Ectodermal cell (in vitro differentiated cells): Measurements from ENCODE around the gene TTLL7.
"Not testable (repeated sequence)": the region's sequence is repeated elsewhere in the genome, so short reads cannot be mapped to it uniquely, and the experiment has no call there.

Experiments
- H3K27ac ChIP-seq: 2 replicates; pipeline ENCODE4 v1.7.0; 2013; ENCODE audit warnings: mild to moderate bottlenecking, low read depth, low read length; ENCODE audit not compliant: insufficient read depth, poor library complexity, severe bottlenecking
- H3K27me3 ChIP-seq: 2 replicates; pipeline ENCODE4 v1.7.0; 2013; ENCODE audit warnings: mild to moderate bottlenecking, low read length; ENCODE audit not compliant: insufficient read depth, control insufficient read depth, poor library complexity, severe bottlenecking
- H3K36me3 ChIP-seq: one replicate; pipeline ENCODE4 v1.7.0; 2013; ENCODE audit warnings: low read length; ENCODE audit not compliant: control insufficient read depth, insufficient read depth
- H3K4me1 ChIP-seq: one replicate; pipeline ENCODE4 v1.7.0; 2013; ENCODE audit warnings: low read length; ENCODE audit not compliant: control insufficient read depth, insufficient read depth
- H3K4me3 ChIP-seq: 2 replicates; pipeline ENCODE4 v1.7.0; 2013; ENCODE audit warnings: low read depth, low read length, control low read depth; ENCODE audit not compliant: insufficient read depth
- H3K9me3 ChIP-seq: 2 replicates; pipeline ENCODE4 v1.7.0; 2013; ENCODE audit warnings: mild to moderate bottlenecking, low read length, moderate library complexity; ENCODE audit not compliant: control insufficient read depth
- WGBS, 2 experiments: methylation state at CpG; one replicate each; pipeline ENCODE4 v1.1.7; 2013; ENCODE audit warnings: missing lambda C conversion rate in 2 of 2; 5-methylcytosine and 5-hydroxymethylcytosine counted together

TTLL7 gene

DNA sequence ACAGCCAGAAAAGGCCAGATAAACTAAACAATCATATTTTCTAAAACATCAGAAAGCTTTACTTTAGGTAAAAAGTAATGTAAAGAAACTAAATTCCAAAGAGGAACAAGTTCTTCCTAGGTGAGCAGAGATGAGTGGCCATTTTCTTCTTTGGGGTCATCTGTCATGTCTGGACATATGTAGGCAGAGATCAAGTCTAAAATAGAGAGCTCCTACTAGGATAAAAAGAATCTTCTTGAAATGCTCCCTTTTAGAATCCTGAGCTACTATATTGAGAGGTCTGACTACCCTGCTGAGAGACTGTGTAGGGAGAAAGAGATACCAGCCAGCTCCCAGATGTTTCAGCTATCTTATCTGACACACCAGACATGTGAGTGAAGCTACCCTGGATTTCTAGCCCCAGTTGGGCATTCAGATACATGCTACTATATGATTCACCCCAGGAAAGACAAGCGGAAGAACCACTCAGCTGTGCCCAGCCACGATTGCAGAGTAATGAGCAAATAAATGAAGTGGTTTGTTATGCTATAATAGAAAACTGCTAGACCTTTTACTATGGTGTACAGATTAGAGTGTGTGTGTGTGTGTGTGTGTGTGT is 80.1 kb downstream of the TTLL7 start:
- Histone ChIP-seq H3K36me3 (peaks cover 4% of the 10 kb centered on the region), H3K27me3 (no peaks in the 10 kb centered on the region)
- WGBS, 2 experiments = 48 to 50% methylated on average over 2 of the region's 2 CpGs

DNA sequence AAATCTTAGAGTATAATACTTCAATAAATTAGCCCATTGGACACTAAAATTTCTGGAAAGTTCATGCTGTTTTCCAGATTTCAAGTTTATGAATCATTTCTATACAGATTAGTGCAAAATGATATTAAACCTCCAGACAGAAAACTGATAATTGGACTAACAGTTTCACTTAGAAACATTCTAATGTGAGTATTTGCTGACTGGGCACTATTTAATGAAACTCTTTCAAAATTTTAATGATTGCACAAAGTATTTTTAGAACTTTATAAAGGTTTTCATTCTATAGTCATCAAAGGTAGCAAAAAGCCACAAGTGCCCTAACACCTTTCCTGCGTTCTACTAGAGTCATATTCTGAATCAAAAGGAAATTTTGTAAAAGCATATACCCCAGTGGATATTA is 81.0 kb downstream of the TTLL7 start:
- WGBS, 2 experiments = 100% methylated on average over 1 of the region's 1 CpG
- no peaks in the 10 kb centered on the region for H3K4me1 ChIP-seq
- H3K4me3 ChIP-seq = no peak overlapping the region
- peaks cover 4% of the 10 kb centered on the region for H3K36me3 ChIP-seq
- no peaks in the 10 kb centered on the region for H3K9me3 ChIP-seq
- H3K27ac ChIP-seq = no peak overlapping the region
- H3K27me3 ChIP-seq = no peaks in the 10 kb centered on the region

More for the DNA sequence above, 80.1 kb downstream of the TTLL7 start:
- Histone ChIP-seq H3K4me1 (no peaks in the 10 kb centered on the region), H3K27ac (no peak overlapping the region), H3K4me3 (no peak overlapping the region), H3K9me3 (no peaks in the 10 kb centered on the region)

DNA sequence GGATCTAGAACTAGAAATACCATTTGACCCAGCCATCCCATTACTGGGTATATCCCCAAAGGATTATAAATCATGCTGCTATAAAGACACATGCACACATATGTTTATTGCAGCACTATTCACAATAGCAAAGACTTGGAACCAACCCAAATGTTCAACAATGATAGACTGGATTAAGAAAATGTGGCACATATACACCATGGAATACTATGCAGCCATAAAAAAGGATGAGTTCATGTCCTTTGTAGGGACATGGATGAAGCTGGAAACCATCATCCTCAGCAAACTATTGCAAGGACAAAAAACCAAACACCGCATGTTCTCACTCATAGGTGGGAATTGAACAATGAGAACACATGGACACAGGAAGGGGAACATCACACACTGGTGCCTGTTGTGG is 82.8 kb downstream of the TTLL7 start:
- H3K27ac ChIP-seq, H3K27me3 ChIP-seq, H3K36me3 ChIP-seq, H3K4me3 ChIP-seq, H3K9me3 ChIP-seq, H3K4me1 ChIP-seq: not testable (repeated sequence)
- 80% methylated on average over 1 of the region's 1 CpG; no CpG with 5 or more reads in 1 of the 2 experiments for WGBS, 2 experiments

DNA sequence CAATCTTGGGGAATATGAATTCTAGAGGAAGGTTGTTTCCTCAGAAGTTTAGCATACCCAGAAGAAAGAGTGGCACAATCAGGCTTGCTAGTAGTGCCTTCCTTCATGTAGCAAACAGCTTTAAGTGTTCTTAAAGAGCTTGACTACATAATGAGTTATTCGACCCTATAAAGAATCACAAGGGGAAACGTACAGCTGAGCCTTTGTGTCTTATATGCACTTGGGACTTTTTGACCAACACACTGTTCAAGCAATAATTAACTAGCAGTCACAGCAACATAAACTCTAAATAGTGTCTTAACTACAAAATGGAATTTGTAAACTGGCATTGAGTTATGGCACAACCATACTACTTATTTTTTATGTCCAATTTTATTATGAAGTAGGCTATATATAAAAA is 86.1 kb downstream of the TTLL7 start:
- Histone ChIP-seq H3K27me3 (no peaks in the 10 kb centered on the region), H3K4me3 (no peak overlapping the region), H3K9me3 (no peaks in the 10 kb centered on the region), H3K4me1 (no peaks in the 10 kb centered on the region), H3K27ac (no peak overlapping the region), H3K36me3 (peaks cover 4% of the 10 kb centered on the region)
- 86 to 90% methylated on average over 2 of the region's 2 CpGs for WGBS, 2 experiments

DNA sequence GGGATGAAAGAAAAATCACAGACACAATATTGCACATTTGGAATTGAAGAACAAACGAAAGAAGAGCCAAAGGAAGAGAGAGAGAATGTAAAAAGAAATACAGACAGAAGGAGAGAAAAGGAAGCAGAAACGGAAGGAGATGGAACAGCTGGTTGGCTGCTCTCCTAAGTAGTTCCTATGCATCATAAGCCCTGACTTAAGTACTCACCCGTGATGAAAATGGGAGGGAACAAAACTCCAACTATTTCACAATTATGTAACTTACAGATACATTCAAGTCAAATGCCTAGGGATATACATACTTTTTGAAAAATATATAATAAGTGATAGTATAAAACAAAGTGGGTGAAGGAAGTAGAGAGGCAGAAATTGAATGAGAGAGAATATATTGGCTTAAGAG is 88.5 kb downstream of the TTLL7 start:
- H3K9me3 ChIP-seq = no peaks in the 10 kb centered on the region
- no peak overlapping the region for H3K4me3 ChIP-seq
- no peaks in the 10 kb centered on the region for H3K36me3 ChIP-seq
- no peaks in the 10 kb centered on the region for H3K27me3 ChIP-seq
- no peaks in the 10 kb centered on the region for H3K4me1 ChIP-seq
- no peak overlapping the region for H3K27ac ChIP-seq
- 86 to 90% methylated on average over 3 of the region's 3 CpGs for WGBS, 2 experiments

DNA sequence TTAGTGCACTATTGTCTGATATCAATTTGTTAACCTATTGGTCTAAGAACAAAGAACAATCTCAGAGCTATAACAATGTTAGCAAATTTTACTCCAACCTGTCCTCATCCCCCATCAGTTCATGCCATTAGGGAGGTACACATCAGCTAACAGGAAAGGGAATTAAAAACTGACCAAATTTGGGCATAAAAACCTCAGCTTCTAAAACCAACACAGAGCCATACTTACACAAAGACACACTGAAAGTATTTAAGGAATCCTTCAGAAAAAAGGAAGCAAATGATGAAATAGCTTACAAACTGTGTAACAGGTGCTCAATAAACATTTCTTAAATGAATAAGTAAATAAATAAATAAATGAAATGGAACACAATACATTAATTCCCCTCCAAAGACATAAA is 89.2 kb downstream of the TTLL7 start:
- Histone ChIP-seq H3K4me1 (no peaks in the 10 kb centered on the region), H3K27me3 (no peaks in the 10 kb centered on the region), H3K9me3 (no peaks in the 10 kb centered on the region), H3K4me3 (no peak overlapping the region), H3K36me3 (no peaks in the 10 kb centered on the region), H3K27ac (no peak overlapping the region)

DNA sequence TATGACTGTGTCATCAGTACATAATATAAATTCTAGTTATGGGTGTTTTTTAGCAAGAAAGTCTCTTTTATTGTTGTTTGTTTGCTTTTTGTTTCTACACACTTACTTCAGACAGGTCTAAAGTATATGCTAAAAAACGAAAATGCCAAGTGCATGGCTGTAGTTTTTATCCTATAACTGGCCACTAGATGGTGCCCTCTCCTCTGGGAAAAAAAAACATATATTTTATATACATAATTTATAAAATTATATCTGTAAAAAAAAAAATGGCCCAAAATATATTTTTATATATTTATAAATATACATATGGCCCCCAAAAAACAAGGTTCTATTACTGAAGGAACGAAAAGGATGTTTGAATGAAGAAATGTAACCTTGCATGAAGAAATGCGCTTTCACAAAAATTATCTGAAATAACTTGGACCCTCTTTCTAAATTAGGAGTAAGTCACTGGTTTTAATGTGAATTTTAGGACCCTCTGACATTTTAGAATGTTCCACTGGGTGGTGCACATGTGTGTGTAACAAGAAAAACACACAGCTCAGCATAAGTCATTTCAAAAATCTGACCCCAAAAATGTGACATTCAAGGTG is 93.5 kb downstream of the TTLL7 start:
- Histone ChIP-seq H3K27me3 (no peaks in the 10 kb centered on the region), H3K27ac (no peak overlapping the region), H3K4me1 (no peaks in the 10 kb centered on the region), H3K36me3 (no peaks in the 10 kb centered on the region), H3K4me3 (no peak overlapping the region), H3K9me3 (no peaks in the 10 kb centered on the region)
- WGBS, 2 experiments = 62 to 100% methylated on average over 1 to 2 of the region's 3 CpGs

DNA sequence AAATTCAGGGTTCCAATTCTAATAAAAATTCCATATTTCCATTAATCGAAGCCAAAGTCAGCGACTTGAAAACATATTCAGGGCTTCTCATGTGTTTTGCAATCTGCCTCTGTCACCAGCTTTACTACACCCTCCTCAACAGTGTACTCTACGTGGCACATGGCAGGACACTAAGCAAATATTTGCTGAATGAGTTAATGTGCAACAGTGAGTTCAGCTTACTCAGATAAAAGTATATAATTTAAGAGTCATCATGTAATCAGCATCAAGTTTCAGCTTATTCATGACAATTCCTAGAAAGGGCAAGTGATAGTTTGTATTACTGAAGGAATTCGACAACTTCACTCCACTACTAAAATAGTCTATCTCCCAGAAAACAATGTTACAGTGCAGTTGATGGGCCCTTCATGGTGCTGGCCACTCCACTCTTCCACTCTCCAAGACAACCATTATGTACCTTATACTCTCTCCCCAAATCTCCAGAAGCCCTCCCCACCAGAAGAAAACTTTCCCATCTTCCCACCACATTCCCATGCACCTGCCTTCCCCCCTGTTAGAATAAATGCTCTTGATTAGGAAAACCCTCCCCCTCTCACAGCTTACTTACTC is 97.3 kb downstream of the TTLL7 start:
- Histone ChIP-seq H3K4me3 (no peak overlapping the region), H3K27ac (no peak overlapping the region), H3K36me3 (no peaks in the 10 kb centered on the region), H3K9me3 (no peaks in the 10 kb centered on the region), H3K4me1 (no peaks in the 10 kb centered on the region), H3K27me3 (no peaks in the 10 kb centered on the region)
- WGBS, 2 experiments = 92 to 98% methylated on average over 3 to 4 of the region's 4 CpGs

DNA sequence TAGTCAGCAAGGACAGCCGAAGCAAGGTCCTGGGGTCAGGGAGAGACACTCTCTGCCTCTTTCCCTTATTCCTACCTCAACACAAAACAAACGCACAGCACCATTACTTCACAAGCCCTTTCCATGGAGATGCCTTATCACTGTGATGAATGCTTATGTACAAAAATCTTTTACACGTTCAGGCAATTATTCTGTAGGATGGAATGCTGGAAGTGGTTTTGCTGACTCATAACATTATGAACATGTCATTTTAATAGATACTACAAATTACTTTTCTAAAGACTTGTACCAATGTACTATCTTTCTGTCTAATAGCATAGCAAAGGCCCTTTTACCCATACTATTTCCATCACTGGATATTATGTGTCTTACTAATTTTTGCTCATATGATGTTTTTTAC is 98.4 kb downstream of the TTLL7 start:
- no peaks in the 10 kb centered on the region for H3K4me1 ChIP-seq
- no peaks in the 10 kb centered on the region for H3K36me3 ChIP-seq
- no peaks in the 10 kb centered on the region for H3K27me3 ChIP-seq
- no peak overlapping the region for H3K27ac ChIP-seq
- WGBS, 2 experiments = 82 to 93% methylated on average over 2 of the region's 3 CpGs
- H3K4me3 ChIP-seq = no peak overlapping the region
- H3K9me3 ChIP-seq = no peaks in the 10 kb centered on the region

DNA sequence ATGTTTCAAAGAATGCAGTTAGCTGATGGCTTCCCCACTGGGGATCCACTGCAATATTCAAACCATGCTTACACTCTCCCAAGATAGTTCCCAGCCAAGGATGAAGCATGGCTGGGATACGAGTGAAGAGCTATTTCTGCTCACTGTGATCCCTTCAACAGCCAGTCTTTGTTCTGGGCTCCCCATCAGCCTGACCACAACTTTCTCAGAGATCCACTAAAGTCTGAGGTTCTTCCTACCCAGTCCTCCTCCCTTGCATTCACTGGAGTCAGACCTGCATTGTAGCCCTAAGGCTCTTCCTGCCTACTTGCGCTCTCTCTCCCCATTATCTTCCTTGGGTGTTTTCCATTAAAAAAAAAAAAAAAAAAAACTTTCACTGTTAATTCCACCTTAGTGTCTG is 101.4 kb downstream of the TTLL7 start:
- Histone ChIP-seq H3K9me3 (no peaks in the 10 kb centered on the region), H3K27ac (no peak overlapping the region), H3K27me3 (no peaks in the 10 kb centered on the region), H3K4me3 (no peak overlapping the region), H3K36me3 (no peaks in the 10 kb centered on the region), H3K4me1 (no peaks in the 10 kb centered on the region)
- WGBS, 2 experiments = 83 to 87% methylated on average over 2 of the region's 2 CpGs
